Nephron (organoid): ENCODE measurements around the gene PCDHGA6.

Experiments
- H3K27ac Mint-ChIP-seq, 3 experiments: 2 replicates each; pipeline ENCODE4 v1.8.0; 2020; ENCODE audit warnings: mixed read lengths in 3 of 3, mild to moderate bottlenecking in 2 of 3, moderate library complexity in 1 of 3
- H3K27me3 Mint-ChIP-seq: 2 replicates; pipeline ENCODE4 v1.8.0; 2021; ENCODE audit warnings: low read depth, mild to moderate bottlenecking, moderate library complexity, mixed read lengths
- H3K36me3 Mint-ChIP-seq: 2 replicates; pipeline ENCODE4 v1.8.0; 2020; ENCODE audit warnings: low read depth, mixed read lengths
- H3K4me1 Mint-ChIP-seq: 2 replicates; pipeline ENCODE4 v1.8.0; 2020; ENCODE audit warnings: mixed read lengths
- H3K4me3 Mint-ChIP-seq, 3 experiments: 2 replicates each; pipeline ENCODE4 v1.8.0; 2020; ENCODE audit warnings: mild to moderate bottlenecking in 3 of 3, mixed read lengths in 3 of 3, moderate library complexity in 2 of 3
- H3K9me3 Mint-ChIP-seq: 2 replicates; pipeline ENCODE4 v1.8.0; 2020; ENCODE audit warnings: mixed read lengths
- TF ChIP-seq, protein P1 (sequence below), 3 experiments: fragments of 200-600 bp; sonication (generic); IDR thresholded peaks; one replicate each; pipeline ENCODE4 v1.5.0; 2021; ENCODE audit warnings: antibody characterized with exemption in 3 of 3; ENCODE audit not compliant: unreplicated experiment in 3 of 3

Gene PCDHGA6

DNA sequence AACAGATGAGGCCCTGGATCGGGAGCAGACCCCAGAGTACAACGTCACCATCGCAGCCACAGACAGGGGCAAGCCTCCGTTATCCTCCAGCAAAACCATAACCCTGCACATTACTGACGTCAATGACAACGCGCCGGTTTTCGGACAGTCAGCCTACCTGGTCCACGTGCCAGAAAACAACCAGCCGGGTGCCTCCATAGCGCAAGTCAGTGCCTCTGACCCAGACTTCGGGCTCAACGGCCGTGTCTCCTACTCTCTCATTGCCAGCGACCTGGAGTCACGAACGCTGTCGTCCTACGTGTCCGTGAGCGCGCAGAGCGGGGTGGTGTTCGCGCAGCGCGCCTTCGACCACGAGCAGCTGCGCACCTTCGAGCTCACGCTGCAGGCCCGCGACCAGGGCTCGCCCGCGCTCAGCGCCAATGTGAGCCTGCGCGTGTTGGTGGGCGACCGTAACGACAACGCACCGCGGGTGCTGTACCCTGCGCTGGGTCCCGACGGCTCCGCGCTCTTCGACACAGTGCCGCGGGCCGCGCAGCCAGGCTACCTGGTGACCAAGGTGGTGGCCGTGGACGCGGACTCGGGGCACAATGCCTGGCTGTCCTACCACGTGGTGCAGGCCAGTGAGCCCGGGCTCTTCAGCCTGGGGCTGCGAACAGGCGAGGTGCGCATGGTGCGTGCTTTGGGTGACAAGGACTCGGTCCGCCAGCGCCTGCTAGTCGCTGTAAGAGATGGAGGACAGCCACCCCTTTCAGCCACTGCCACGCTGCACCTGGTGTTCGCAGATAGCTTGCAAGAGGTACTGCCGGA is 45.6 kb downstream of the PCDHGA6 start:
- Mint-ChIP-seq H3K9me3 (peaks cover 83% of the 10 kb centered on the region), H3K4me1 (no peaks in the 10 kb centered on the region), H3K4me3 (no peak overlapping the region), H3K36me3 (peaks cover 96% of the 10 kb centered on the region), H3K27me3 (peaks cover 15% of the 10 kb centered on the region), H3K27ac (no peak overlapping the region)
- TF ChIP-seq, protein P1, sequence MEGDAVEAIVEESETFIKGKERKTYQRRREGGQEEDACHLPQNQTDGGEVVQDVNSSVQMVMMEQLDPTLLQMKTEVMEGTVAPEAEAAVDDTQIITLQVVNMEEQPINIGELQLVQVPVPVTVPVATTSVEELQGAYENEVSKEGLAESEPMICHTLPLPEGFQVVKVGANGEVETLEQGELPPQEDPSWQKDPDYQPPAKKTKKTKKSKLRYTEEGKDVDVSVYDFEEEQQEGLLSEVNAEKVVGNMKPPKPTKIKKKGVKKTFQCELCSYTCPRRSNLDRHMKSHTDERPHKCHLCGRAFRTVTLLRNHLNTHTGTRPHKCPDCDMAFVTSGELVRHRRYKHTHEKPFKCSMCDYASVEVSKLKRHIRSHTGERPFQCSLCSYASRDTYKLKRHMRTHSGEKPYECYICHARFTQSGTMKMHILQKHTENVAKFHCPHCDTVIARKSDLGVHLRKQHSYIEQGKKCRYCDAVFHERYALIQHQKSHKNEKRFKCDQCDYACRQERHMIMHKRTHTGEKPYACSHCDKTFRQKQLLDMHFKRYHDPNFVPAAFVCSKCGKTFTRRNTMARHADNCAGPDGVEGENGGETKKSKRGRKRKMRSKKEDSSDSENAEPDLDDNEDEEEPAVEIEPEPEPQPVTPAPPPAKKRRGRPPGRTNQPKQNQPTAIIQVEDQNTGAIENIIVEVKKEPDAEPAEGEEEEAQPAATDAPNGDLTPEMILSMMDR (IDR thresholded peaks at IDR 0.05; ENCODE audit: unreplicated experiment in 3 of 3), result no peak

DNA sequence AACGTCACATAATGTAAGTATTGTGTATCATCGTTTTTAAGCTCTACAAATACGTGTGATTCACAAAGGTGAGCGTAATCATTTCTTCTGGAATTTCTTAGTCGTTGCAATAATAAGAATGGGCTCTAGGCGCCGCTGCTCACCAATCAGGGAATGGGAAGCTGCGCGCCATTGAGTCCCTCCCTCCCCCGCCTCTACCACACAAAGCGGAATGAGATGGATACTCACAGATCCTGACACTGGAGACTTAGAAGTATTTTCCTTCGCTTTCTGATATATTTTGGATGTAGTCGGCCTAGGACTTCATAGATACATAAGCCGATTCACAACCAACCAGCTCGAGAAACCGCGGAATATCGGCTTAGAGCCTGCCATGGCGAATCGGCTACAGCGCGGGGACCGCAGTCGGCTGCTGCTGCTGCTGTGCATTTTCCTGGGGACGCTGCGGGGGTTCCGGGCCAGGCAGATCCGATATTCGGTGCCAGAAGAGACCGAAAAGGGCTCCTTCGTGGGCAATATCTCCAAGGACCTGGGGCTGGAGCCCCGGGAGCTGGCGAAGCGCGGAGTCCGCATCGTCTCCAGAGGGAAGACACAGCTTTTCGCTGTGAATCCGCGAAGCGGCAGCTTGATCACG is 47.3 kb downstream of the PCDHGA6 start, which contains the start of gene PCDHGA11:
PCDHGA11 (plus strand) TSS at position 197 of the 634 bp plus-strand sequence; CDS start at position 374, 177 bp downstream.
- Mint-ChIP-seq H3K27me3 (peaks cover 16% of the 10 kb centered on the region), H3K27ac (no peak within 1 kb of the TSS), H3K9me3 (peaks cover 84% of the 10 kb centered on the region), H3K4me3 (no peak within 1 kb of the TSS), H3K36me3 (peaks cover 96% of the 10 kb centered on the region), H3K4me1 (no peaks in the 10 kb centered on the region)
- TF ChIP-seq, protein P1 (IDR thresholded peaks at IDR 0.05; ENCODE audit: unreplicated experiment in 3 of 3), result no peak

DNA sequence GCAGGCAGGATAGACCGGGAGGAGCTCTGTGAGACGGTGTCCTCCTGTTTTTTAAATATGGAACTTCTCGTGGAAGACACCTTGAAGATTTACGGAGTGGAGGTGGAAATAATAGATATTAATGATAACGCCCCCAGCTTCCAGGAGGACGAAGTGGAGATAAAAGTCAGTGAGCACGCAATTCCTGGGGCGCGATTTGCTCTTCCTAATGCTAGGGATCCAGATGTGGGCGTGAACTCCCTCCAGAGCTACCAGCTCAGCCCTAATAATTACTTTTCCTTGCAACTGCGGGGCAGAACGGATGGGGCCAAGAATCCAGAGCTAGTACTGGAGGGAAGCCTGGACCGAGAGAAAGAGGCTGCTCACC is 47.8 kb downstream of the PCDHGA6 start:
- Mint-ChIP-seq H3K4me1 (no peaks in the 10 kb centered on the region), H3K9me3 (peaks cover 84% of the 10 kb centered on the region), H3K36me3 (peaks cover 96% of the 10 kb centered on the region), H3K27ac (no peak overlapping the region), H3K27me3 (peaks cover 15% of the 10 kb centered on the region), H3K4me3 (no peak overlapping the region)
- TF ChIP-seq, protein P1 (IDR thresholded peaks at IDR 0.05; ENCODE audit: unreplicated experiment in 3 of 3), result no peak

DNA sequence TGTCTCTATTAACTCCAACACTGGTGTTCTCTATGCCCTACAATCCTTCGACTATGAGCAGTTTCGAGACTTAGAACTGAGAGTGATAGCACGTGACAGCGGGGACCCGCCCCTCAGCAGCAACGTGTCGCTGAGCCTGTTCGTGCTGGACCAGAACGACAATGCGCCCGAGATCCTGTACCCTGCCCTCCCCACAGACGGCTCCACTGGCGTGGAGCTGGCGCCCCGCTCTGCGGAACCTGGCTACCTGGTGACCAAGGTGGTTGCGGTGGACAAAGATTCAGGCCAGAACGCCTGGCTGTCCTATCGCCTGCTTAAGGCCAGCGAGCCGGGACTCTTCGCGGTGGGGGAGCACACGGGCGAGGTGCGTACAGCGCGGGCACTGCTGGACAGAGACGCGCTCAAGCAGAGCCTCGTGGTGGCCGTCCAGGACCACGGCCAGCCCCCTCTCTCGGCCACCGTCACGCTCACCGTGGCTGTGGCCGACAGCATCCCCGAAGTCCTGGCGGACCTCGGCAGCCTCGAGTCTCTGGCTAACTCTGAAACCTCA is 49.1 kb downstream of the PCDHGA6 start:
- Mint-ChIP-seq H3K27ac (no peak overlapping the region), H3K4me3 (no peak overlapping the region), H3K9me3 (peaks cover 86% of the 10 kb centered on the region), H3K27me3 (peaks cover 15% of the 10 kb centered on the region), H3K4me1 (no peaks in the 10 kb centered on the region), H3K36me3 (peaks cover 98% of the 10 kb centered on the region)
- TF ChIP-seq, protein P1 (IDR thresholded peaks at IDR 0.05; ENCODE audit: unreplicated experiment in 3 of 3), result no peak

DNA sequence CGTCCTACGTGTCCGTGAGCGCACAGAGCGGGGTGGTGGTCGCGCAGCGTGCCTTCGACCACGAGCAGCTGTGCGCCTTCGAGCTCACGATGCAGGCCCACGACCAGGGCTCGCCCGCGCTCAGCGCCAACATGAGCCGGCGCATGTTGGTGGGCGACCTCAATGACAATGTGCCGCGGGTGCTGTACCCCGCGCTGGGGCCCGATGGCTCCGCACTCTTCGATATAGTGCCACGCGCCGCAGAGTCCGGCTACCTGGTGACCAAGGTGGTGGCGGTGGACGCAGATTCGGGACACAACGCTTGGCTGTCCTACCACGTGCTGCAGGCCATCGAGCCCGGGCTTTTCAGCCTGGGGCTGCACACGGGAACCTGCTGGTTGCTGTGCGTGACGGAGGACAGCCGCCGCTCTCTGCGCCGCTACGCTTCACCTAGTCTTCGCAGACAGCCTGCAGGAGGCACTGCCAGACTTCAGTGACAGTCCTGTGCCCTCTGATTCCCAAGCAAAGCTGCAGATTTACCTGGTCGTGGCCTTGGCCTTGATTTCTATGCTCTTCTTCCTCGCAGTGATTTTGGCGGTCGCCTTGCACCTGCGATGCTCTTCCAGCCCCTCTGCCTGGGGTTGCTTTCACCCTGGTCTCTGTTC is 54.2 kb downstream of the PCDHGA6 start:
- H3K4me3 Mint-ChIP-seq, result no peak overlapping the region
- TF ChIP-seq, protein P1 (IDR thresholded peaks at IDR 0.05; ENCODE audit: unreplicated experiment in 3 of 3), result no peak
- H3K9me3 Mint-ChIP-seq, result peaks cover 78% of the 10 kb centered on the region
- no peaks in the 10 kb centered on the region for H3K4me1 Mint-ChIP-seq
- H3K36me3 Mint-ChIP-seq, result peaks cover 98% of the 10 kb centered on the region
- H3K27ac Mint-ChIP-seq, result no peak overlapping the region
- H3K27me3 Mint-ChIP-seq, result peaks cover 8% of the 10 kb centered on the region
